Activated naive CD8-positive, alpha-beta T cell treated with anti-CD3 and anti-CD28 coated beads, Interleukin-2, amount 10 ng/mL, durations not matched to agents 7 days and 5 days (primary cell): Measurements from ENCODE around the gene SEPHS2. TPM values are rescaled to one million over a fixed set of nuclear protein-coding genes. Genes with fewer than 3 reads are reported as not detected.

Source experiments
- ATAC-seq: fragments of 150-1000 bp; cut with Tn5 transposase; one replicate; pipeline ENCODE4 v1.10.0; 2021; ENCODE audit warnings: low read depth, moderate library complexity
- POLR2A ChIA-PET: fragments of 350-600 bp; sonication (Branson Sonifier 250); formaldehyde crosslinking; loops from one replicate; lab custom pipeline; 2021; ENCODE audit warnings: antibody characterized with exemption; lab: Charles Lee
- DNase-seq: peaks from one replicate; pipeline ENCODE4 v3.0.0; 2021
- H3K27ac Mint-ChIP-seq: one replicate; pipeline ENCODE4 v1.8.0; 2022; ENCODE audit warnings: mild to moderate bottlenecking, mixed read lengths
- H3K27me3 Mint-ChIP-seq: one replicate; pipeline ENCODE4 v1.8.0; 2022; ENCODE audit warnings: mild to moderate bottlenecking, moderate library complexity, mixed read lengths
- H3K36me3 Mint-ChIP-seq: one replicate; pipeline ENCODE4 v1.8.0; 2021; ENCODE audit warnings: mild to moderate bottlenecking, mixed read lengths
- H3K4me1 Mint-ChIP-seq: one replicate; pipeline ENCODE4 v1.8.0; 2021; ENCODE audit warnings: mixed read lengths
- H3K4me3 Mint-ChIP-seq: one replicate; pipeline ENCODE4 v1.8.0; 2022; ENCODE audit warnings: mild to moderate bottlenecking, moderate library complexity, mixed read lengths
- H3K9me3 Mint-ChIP-seq: one replicate; pipeline ENCODE4 v1.8.0; 2021; ENCODE audit warnings: mixed read lengths
- total RNA-seq, 2 experiments: library from RNA; stranded (reverse); gene quantifications; one replicate each; pipeline ENCODE4 v1.2.3, GENCODE V29; 2021

SEPHS2 gene
- total RNA-seq, 2 experiments from 2014 or later: 59.4 to 59.8 TPM

- H3K9me3 Mint-ChIP-seq: no peaks in the 10 kb centered on the region
- POLR2A ChIA-PET: interaction anchor here (0.6 to 3.6 kb wide), 25 partner anchors 7 to 351 kb away, joined by 3 to 32 read pairs (median 5); partner anchors contain the start of genes ALDOA, DCTPP1, ITGAL and PRR14
- peaks cover 28% of the 10 kb centered on the region for H3K36me3 Mint-ChIP-seq
- H3K27ac Mint-ChIP-seq: no peak overlapping the region
- H3K4me1 Mint-ChIP-seq: peaks cover 27% of the 10 kb centered on the region
- no peak for DNase-seq
- H3K27me3 Mint-ChIP-seq: no peaks in the 10 kb centered on the region
- ATAC-seq: no peak
- H3K4me3 Mint-ChIP-seq: peak overlapping the region; percentile 41
These were observed 28.8 kb downstream of the SEPHS2 start for GRCh38 chr16:30416624-30417528.

- Mint-ChIP-seq H3K4me1 (peaks cover 25% of the 10 kb centered on the region), H3K27ac (no peak overlapping the region), H3K9me3 (no peaks in the 10 kb centered on the region), H3K27me3 (no peaks in the 10 kb centered on the region), H3K4me3 (no peak overlapping the region), H3K36me3 (peaks cover 28% of the 10 kb centered on the region)
- no peak for ATAC-seq
- POLR2A ChIA-PET: interaction anchor here (1.2 kb wide), 2 partner anchors 9 to 14 kb away, joined by 4 to 6 read pairs; partner anchors contain the start of genes DCTPP1 and ZNF771
- no peak for DNase-seq
These were observed 29.5 kb downstream of the SEPHS2 start for GRCh38 chr16:30416047-30416603.

GRCh38 chr16:30414159-30414558, 31.5 kb downstream of the SEPHS2 start:
- H3K27ac Mint-ChIP-seq: no peak overlapping the region
- H3K4me1 Mint-ChIP-seq: peaks cover 23% of the 10 kb centered on the region
- H3K36me3 Mint-ChIP-seq: peaks cover 19% of the 10 kb centered on the region
- H3K9me3 Mint-ChIP-seq: no peaks in the 10 kb centered on the region
- ATAC-seq (no peak), DNase-seq (no peak)
- no peak overlapping the region for H3K4me3 Mint-ChIP-seq
- POLR2A ChIA-PET: no interaction called here
- no peaks in the 10 kb centered on the region for H3K27me3 Mint-ChIP-seq

- no peak for ATAC-seq
- H3K27me3 Mint-ChIP-seq: no peaks in the 10 kb centered on the region
- no peak overlapping the region for H3K4me3 Mint-ChIP-seq
- H3K4me1 Mint-ChIP-seq: peaks cover 21% of the 10 kb centered on the region
- H3K36me3 Mint-ChIP-seq: peaks cover 13% of the 10 kb centered on the region
- DNase-seq: no peak
- POLR2A ChIA-PET: no interaction called here
- no peak overlapping the region for H3K27ac Mint-ChIP-seq
- no peaks in the 10 kb centered on the region for H3K9me3 Mint-ChIP-seq
These were observed 32.4 kb downstream of the SEPHS2 start for GRCh38 chr16:30413112-30413806.

- POLR2A ChIA-PET: interaction anchor here (0.5 to 2.0 kb wide), 12 partner anchors 8 to 394 kb away, joined by 3 to 17 read pairs (median 4); partner anchors contain the start of genes CD2BP2, CORO1A and SEPTIN1
- peaks cover 21% of the 10 kb centered on the region for H3K4me1 Mint-ChIP-seq
- H3K36me3 Mint-ChIP-seq: peaks cover 7% of the 10 kb centered on the region
- ATAC-seq (peak; percentile 69), DNase-seq (peak; percentile 94)
- H3K4me3 Mint-ChIP-seq: peak overlapping the region; percentile 7
- H3K27me3 Mint-ChIP-seq: no peaks in the 10 kb centered on the region
- H3K9me3 Mint-ChIP-seq: no peaks in the 10 kb centered on the region
- H3K27ac Mint-ChIP-seq: peak overlapping the region; percentile 15
These were observed 36.3 kb downstream of the SEPHS2 start for GRCh38 chr16:30409125-30410060.

GRCh38 chr16:30407804-30408534, 37.7 kb downstream of the SEPHS2 start:
- Mint-ChIP-seq H3K9me3 (no peaks in the 10 kb centered on the region), H3K4me1 (peaks cover 21% of the 10 kb centered on the region), H3K4me3 (peak overlapping the region; percentile 98), H3K36me3 (peaks cover 5% of the 10 kb centered on the region), H3K27ac (peak overlapping the region; percentile 81), H3K27me3 (peaks cover 2% of the 10 kb centered on the region)
- POLR2A ChIA-PET: interaction anchor here (0.6 to 2.3 kb wide), 16 partner anchors 8 to 316 kb away, joined by 3 to 19 read pairs (median 5); partner anchors contain the start of genes SEPTIN1, TBX6 and ZNF48
- ATAC-seq: no peak
- DNase-seq: peak; percentile 38

GRCh38 chr16:30407102-30407803, 38.4 kb downstream of the SEPHS2 start, which contains the start of gene ZNF771:
Gene ZNF771 (plus strand): TSS chr16:30407606. CDS start chr16:30408054, 448 bp downstream.
- DNase-seq: peak; percentile 93
- H3K27me3 Mint-ChIP-seq: peaks cover 2% of the 10 kb centered on the region
- H3K4me3 Mint-ChIP-seq: peak within 1 kb of the TSS; percentile 98
- peaks cover 18% of the 10 kb centered on the region for H3K4me1 Mint-ChIP-seq
- POLR2A ChIA-PET: interaction anchor here (0.7 to 2.3 kb wide), 16 partner anchors 8 to 315 kb away, joined by 3 to 19 read pairs (median 6); partner anchors contain the start of genes SEPTIN1, TBX6 and ZNF48
- H3K27ac Mint-ChIP-seq: peak within 1 kb of the TSS; percentile 92
- ATAC-seq: peak; percentile 83
- H3K9me3 Mint-ChIP-seq: no peaks in the 10 kb centered on the region
- peaks cover 5% of the 10 kb centered on the region for H3K36me3 Mint-ChIP-seq

- DNase-seq: no peak
- Mint-ChIP-seq H3K4me1 (peaks cover 14% of the 10 kb centered on the region), H3K4me3 (peak overlapping the region; percentile 98), H3K36me3 (peaks cover 3% of the 10 kb centered on the region), H3K27ac (peak overlapping the region; percentile 92), H3K9me3 (no peaks in the 10 kb centered on the region), H3K27me3 (peaks cover 3% of the 10 kb centered on the region)
- ATAC-seq: peak; percentile 30
- POLR2A ChIA-PET: interaction anchor here (0.6 to 2.3 kb wide), 17 partner anchors 8 to 481 kb away, joined by 3 to 19 read pairs (median 5); partner anchors contain the start of genes SEPTIN1, TBX6 and ZNF48
These were observed 38.9 kb downstream of the SEPHS2 start for GRCh38 chr16:30406795-30407101.

- Mint-ChIP-seq H3K27ac (no peak overlapping the region), H3K27me3 (peaks cover 6% of the 10 kb centered on the region), H3K9me3 (no peaks in the 10 kb centered on the region), H3K4me1 (peaks cover 31% of the 10 kb centered on the region), H3K36me3 (peaks cover 9% of the 10 kb centered on the region), H3K4me3 (peak overlapping the region; percentile 37)
- ATAC-seq (no peak), DNase-seq (no peak)
- POLR2A ChIA-PET: interaction anchor here (0.6 to 1.3 kb wide), 2 partner anchors 19 to 782 kb away, joined by 3 to 5 read pairs; partner anchors contain the start of gene SEPTIN1
These were observed 43.8 kb downstream of the SEPHS2 start for GRCh38 chr16:30401768-30402425.

GRCh38 chr16:30399435-30400186, 46.1 kb downstream of the SEPHS2 start:
- peaks cover 10% of the 10 kb centered on the region for H3K36me3 Mint-ChIP-seq
- peak overlapping the region; percentile 42 for H3K27ac Mint-ChIP-seq
- POLR2A ChIA-PET: interaction anchor here (1.6 to 2.2 kb wide), 2 partner anchors 18 kb away, joined by 4 to 8 read pairs; partner anchors contain the start of gene SEPTIN1
- H3K27me3 Mint-ChIP-seq: peaks cover 6% of the 10 kb centered on the region
- no peak for ATAC-seq
- peaks cover 34% of the 10 kb centered on the region for H3K4me1 Mint-ChIP-seq
- no peaks in the 10 kb centered on the region for H3K9me3 Mint-ChIP-seq
- no peak for DNase-seq
- peak overlapping the region; percentile 90 for H3K4me3 Mint-ChIP-seq
